Neuronal stem cell (in vitro differentiated cells): Measurements from ENCODE around the gene OR2AT4.

Source experiments
- DNase-seq: peaks from one replicate; pipeline ENCODE4 v3.0.0-alpha.2; 2013; ENCODE audit warnings: low spot score
- H2AFZ ChIP-seq: one replicate; pipeline ENCODE4 v1.6.1; 2013; ENCODE audit warnings: mild to moderate bottlenecking, low read length, inconsistent platforms
- H2AK5ac ChIP-seq: 2 replicates; pipeline ENCODE4 v1.6.1; 2013; ENCODE audit warnings: low read depth, mild to moderate bottlenecking, inconsistent platforms, low read length, moderate library complexity, mixed read lengths
- H2BK120ac ChIP-seq: 2 replicates; pipeline ENCODE4 v1.6.1; 2013; ENCODE audit warnings: low read depth, mild to moderate bottlenecking, inconsistent platforms, low read length, moderate library complexity, mixed read lengths
- H2BK12ac ChIP-seq: one replicate; pipeline ENCODE4 v1.6.1; 2013; ENCODE audit warnings: low read length, inconsistent platforms
- H2BK15ac ChIP-seq: 2 replicates; pipeline ENCODE4 v1.6.1; 2013; ENCODE audit warnings: mild to moderate bottlenecking, low read length, inconsistent platforms, mixed read lengths
- H2BK5ac ChIP-seq: one replicate; pipeline ENCODE4 v1.6.1; 2013; ENCODE audit warnings: inconsistent platforms, mild to moderate bottlenecking, low read length, moderate library complexity
- H3K14ac ChIP-seq: one replicate; pipeline ENCODE4 v1.6.1; 2013; ENCODE audit warnings: low read length, inconsistent platforms
- H3K18ac ChIP-seq: 2 replicates; pipeline ENCODE4 v1.6.1; 2013; ENCODE audit warnings: low read length, inconsistent platforms
- H3K23ac ChIP-seq: 2 replicates; pipeline ENCODE4 v1.6.1; 2013; ENCODE audit warnings: low read depth, mild to moderate bottlenecking, mixed read lengths, low read length, inconsistent platforms; ENCODE audit not compliant: poor library complexity
- H3K27ac ChIP-seq: replicated peaks from 3 replicates; pipeline ENCODE4 v1.5.1; 2013; ENCODE audit warnings: low read length, inconsistent platforms
- H3K27me3 ChIP-seq, 3 experiments: 2 replicates each; pipeline ENCODE4 v1.6.1; 2013; ENCODE audit warnings: low read length in 3 of 3, mild to moderate bottlenecking in 2 of 3, inconsistent platforms in 1 of 3, low read depth in 1 of 3, mixed read lengths in 1 of 3, moderate library complexity in 1 of 3; ENCODE audit not compliant: control insufficient read depth in 3 of 3, insufficient read depth in 3 of 3
- H3K36me3 ChIP-seq, 2 donors: replicated peaks in 1 of 2; 2 replicates each; pipeline ENCODE4 v1.6.1; 2013; ENCODE audit warnings: low read length in 2 of 2; ENCODE audit not compliant: control insufficient read depth in 2 of 2, insufficient read depth in 2 of 2
- H3K4ac ChIP-seq: 2 replicates; pipeline ENCODE4 v1.6.1; 2013; ENCODE audit warnings: inconsistent platforms, mild to moderate bottlenecking, low read length, moderate library complexity
- H3K4me1 ChIP-seq, 2 donors: 1 replicate in 1 of 2; 2 replicates in 1 of 2; pipeline ENCODE4 v1.6.1; 2013; ENCODE audit warnings: low read length in 2 of 2, low read depth in 1 of 2; ENCODE audit not compliant: control insufficient read depth in 2 of 2, insufficient read depth in 1 of 2
- H3K4me2 ChIP-seq: one replicate; pipeline ENCODE4 v1.6.1; 2013; ENCODE audit warnings: mild to moderate bottlenecking, low read length, inconsistent platforms; ENCODE audit not compliant: insufficient read depth, poor library complexity, severe bottlenecking
- H3K4me3 ChIP-seq, 2 donors: 2 replicates each; pipeline ENCODE4 v1.5.1; 2013; ENCODE audit warnings: low read length in 2 of 2, mild to moderate bottlenecking in 2 of 2, inconsistent platforms in 1 of 2, moderate library complexity in 1 of 2
- H3K79me1 ChIP-seq: one replicate; pipeline ENCODE4 v1.6.1; 2013; ENCODE audit warnings: low read depth, mild to moderate bottlenecking, inconsistent platforms, low read length, moderate library complexity
- H3K9ac ChIP-seq: one replicate; pipeline ENCODE4 v1.6.1; 2013; ENCODE audit warnings: mild to moderate bottlenecking, low read depth, low read length, inconsistent platforms; ENCODE audit not compliant: poor library complexity
- H3K9me3 ChIP-seq, 2 donors: replicated peaks in 1 of 2; 2 replicates each; pipeline versions ENCODE3 to v1.6.1; 2013; ENCODE audit warnings: low read length in 2 of 2, mild to moderate bottlenecking in 2 of 2, inconsistent platforms in 1 of 2, low read depth in 1 of 2, mixed read lengths in 1 of 2, moderate library complexity in 1 of 2; ENCODE audit not compliant: control insufficient read depth in 2 of 2, insufficient read depth in 1 of 2
- H4K8ac ChIP-seq: one replicate; pipeline ENCODE4 v1.6.1; 2013; ENCODE audit warnings: low read depth, mild to moderate bottlenecking, inconsistent platforms, low read length, moderate library complexity
- H4K91ac ChIP-seq: one replicate; pipeline ENCODE4 v1.6.1; 2013; ENCODE audit warnings: low read length, low read depth, mild to moderate bottlenecking, inconsistent platforms; ENCODE audit not compliant: poor library complexity
- WGBS, 2 donors: extraction: QIAGEN DNeasy Blood & Tissue Kit; methylation state at CpG; one replicate each; pipeline ENCODE4 v1.1.7; 2013; ENCODE audit warnings: missing lambda C conversion rate in 2 of 2, mixed read lengths in 1 of 2; ENCODE audit not compliant: insufficient read length in 2 of 2, insufficient replicate concordance in 1 of 2; ENCODE audit errors: extremely low coverage in 2 of 2; 5-methylcytosine and 5-hydroxymethylcytosine counted together

The OR2AT4 gene

GRCh38 chr11:75126564-75126963 lies 29.9 kb upstream of the OR2AT4 start:
- Histone ChIP-seq H4K8ac (no peak overlapping the region), H3K14ac (no peak overlapping the region), H3K27ac (no peak overlapping the region), H2AK5ac (no peak overlapping the region), H3K23ac (no peak overlapping the region), H3K27me3 (no peaks in the 10 kb centered on the region), H3K4me3 (no peak overlapping the region), H3K9ac (no peak overlapping the region), H3K4ac (no peak overlapping the region), H3K36me3 (no peaks in the 10 kb centered on the region), H2BK12ac (no peak overlapping the region), H3K18ac (no peak overlapping the region), H2AFZ (no peak overlapping the region), H3K4me1 (no peaks in the 10 kb centered on the region), H2BK15ac (no peak overlapping the region), H2BK5ac (no peak overlapping the region), H3K79me1 (no peaks in the 10 kb centered on the region), H4K91ac (no peak overlapping the region), H2BK120ac (no peak overlapping the region), H3K9me3 (peaks cover 4 to 5% of the 10 kb centered on the region in 2 donors), H3K4me2 (no peak overlapping the region)
- DNase-seq: no peak
- no CpG with 5 or more reads among the region's 2 CpGs for WGBS, 2 donors

GRCh38 chr11:75118577-75118976 lies 21.9 kb upstream of the OR2AT4 start:
- H3K36me3 ChIP-seq: no peaks in the 10 kb centered on the region
- no peak overlapping the region for H2AK5ac ChIP-seq
- no peaks in the 10 kb centered on the region for H3K27me3 ChIP-seq
- H2AFZ ChIP-seq: no peak overlapping the region
- H3K18ac ChIP-seq: no peak overlapping the region
- no peaks in the 10 kb centered on the region for H3K4me1 ChIP-seq
- H3K9me3 ChIP-seq: peaks cover 0 to 2% of the 10 kb centered on the region in 2 donors
- no peak for DNase-seq
- no peak overlapping the region for H3K4ac ChIP-seq
- H2BK12ac ChIP-seq: no peak overlapping the region
- H2BK120ac ChIP-seq: no peak overlapping the region
- no peak overlapping the region for H2BK15ac ChIP-seq
- WGBS, 2 donors: no CpG with 5 or more reads among the region's 1 CpG
- no peak overlapping the region for H4K91ac ChIP-seq
- H3K27ac ChIP-seq: no peak overlapping the region
- H2BK5ac ChIP-seq: no peak overlapping the region
- H3K4me2 ChIP-seq: no peak overlapping the region
- H3K23ac ChIP-seq: no peak overlapping the region
- H3K79me1 ChIP-seq: no peaks in the 10 kb centered on the region
- no peak overlapping the region for H3K9ac ChIP-seq
- H3K4me3 ChIP-seq: no peak overlapping the region
- H3K14ac ChIP-seq: no peak overlapping the region
- no peak overlapping the region for H4K8ac ChIP-seq

- WGBS, 2 donors: no CpG with 5 or more reads among the region's 2 CpGs
These were observed 17.8 kb upstream of the OR2AT4 start for GRCh38 chr11:75114465-75114864.

GRCh38 chr11:75113030-75113429 lies 16.4 kb upstream of the OR2AT4 start:
- H3K36me3 ChIP-seq: no peaks in the 10 kb centered on the region
- no peak overlapping the region for H3K14ac ChIP-seq
- no peak overlapping the region for H2AK5ac ChIP-seq
- no peak overlapping the region for H2BK5ac ChIP-seq
- H2AFZ ChIP-seq: no peak overlapping the region
- H3K4me2 ChIP-seq: no peak overlapping the region
- H3K9me3 ChIP-seq: peaks cover 0 to 1% of the 10 kb centered on the region in 2 donors
- no peak overlapping the region for H3K4ac ChIP-seq
- H3K27me3 ChIP-seq: no peaks in the 10 kb centered on the region
- no peak overlapping the region for H3K4me3 ChIP-seq
- H2BK15ac ChIP-seq: no peak overlapping the region
- no peaks in the 10 kb centered on the region for H3K4me1 ChIP-seq
- H4K8ac ChIP-seq: no peak overlapping the region
- WGBS, 2 donors: no CpG with 5 or more reads among the region's 1 CpG
- H2BK120ac ChIP-seq: no peak overlapping the region
- DNase-seq: no peak
- H2BK12ac ChIP-seq: no peak overlapping the region
- H3K27ac ChIP-seq: no peak overlapping the region
- no peak overlapping the region for H3K18ac ChIP-seq
- no peak overlapping the region for H3K9ac ChIP-seq
- no peak overlapping the region for H3K23ac ChIP-seq
- no peak overlapping the region for H4K91ac ChIP-seq
- no peaks in the 10 kb centered on the region for H3K79me1 ChIP-seq

More at GRCh38 chr11:75114465-75114864, 17.8 kb upstream of the OR2AT4 start:
- Histone ChIP-seq H2BK5ac (no peak overlapping the region), H3K27me3 (no peaks in the 10 kb centered on the region), H2AK5ac (no peak overlapping the region), H3K18ac (no peak overlapping the region), H2BK15ac (no peak overlapping the region), H2BK12ac (no peak overlapping the region), H3K4me3 (no peak overlapping the region), H2BK120ac (no peak overlapping the region), H4K8ac (no peak overlapping the region), H3K23ac (no peak overlapping the region), H3K4me1 (no peaks in the 10 kb centered on the region), H3K27ac (no peak overlapping the region), H4K91ac (no peak overlapping the region), H3K4ac (no peak overlapping the region), H3K36me3 (no peaks in the 10 kb centered on the region), H3K9ac (no peak overlapping the region), H3K9me3 (peaks cover 0 to 3% of the 10 kb centered on the region in 2 donors), H3K79me1 (no peaks in the 10 kb centered on the region), H3K14ac (no peak overlapping the region), H2AFZ (no peak overlapping the region), H3K4me2 (no peak overlapping the region)
- no peak for DNase-seq
